ENCODE data around the gene ATP2A3.
"Not testable (repeated sequence)": the region's sequence is repeated elsewhere in the genome, so short reads cannot be mapped to it uniquely, and the experiment has no call there.

Gene ATP2A3

DNA sequence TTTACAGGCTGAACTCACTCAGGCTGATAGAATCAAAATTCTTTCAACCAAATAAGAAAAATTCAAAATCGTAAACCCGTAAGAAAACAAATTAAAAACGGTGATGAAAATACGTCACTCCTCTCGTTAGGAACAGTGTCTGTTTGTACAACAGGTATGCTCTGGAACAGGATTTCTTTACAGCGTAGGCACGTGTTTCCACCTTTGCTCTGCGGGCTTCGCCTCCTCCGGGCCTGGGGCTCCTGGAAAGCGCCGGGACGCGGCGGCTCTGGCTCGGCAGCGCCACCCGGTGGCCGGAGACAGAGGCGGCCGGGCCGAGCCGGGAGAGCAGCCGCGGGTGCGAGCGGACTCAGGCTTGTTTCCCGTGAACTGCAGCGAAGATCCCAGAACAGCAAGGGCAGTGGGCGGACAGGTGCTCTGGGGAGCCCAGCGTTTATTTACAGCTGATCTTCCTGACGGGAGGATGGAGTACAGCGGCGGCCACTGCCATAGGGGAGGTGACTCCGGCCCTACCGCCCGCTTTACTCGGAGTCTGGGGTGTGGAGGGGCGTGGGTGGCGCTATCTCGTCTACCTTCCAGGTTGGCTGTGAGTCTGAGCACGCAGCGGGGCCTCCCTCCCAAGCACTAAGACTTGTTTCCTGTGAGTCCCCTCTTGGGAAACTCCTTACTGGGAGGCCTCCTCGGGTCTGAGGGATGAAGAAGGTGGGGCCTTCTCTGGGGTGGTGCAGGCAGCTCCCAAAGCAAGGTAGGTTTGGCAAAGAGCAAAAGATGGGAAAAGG lies 40.5 kb upstream of the ATP2A3 start:
- Histone ChIP-seq H3K4me1 (ENCODE audit: insufficient read depth, low read length) (peaks cover 13% of the 10 kb centered on the region; the same call in 1 of the 2 replicates), H3K9ac (ENCODE audit: low read depth, low read length) (no peak overlapping the region), H3K27ac (ENCODE audit: low read depth, low read length) (no peak overlapping the region), H3K4me3 (ENCODE audit: low read length) (no peak overlapping the region), H3K27me3 (ENCODE audit: insufficient read depth, low read length) (0 out of 2 replicates have a peak, but pooled peaks cover 2% of the 10 kb centered on the region), H3K36me3 (ENCODE audit: insufficient read depth, low read length) (peaks cover 29% of the 10 kb centered on the region), H3K9me3 (ENCODE audit: insufficient read depth, low read depth, low read length) (no peaks in the 10 kb centered on the region)
- WGBS = 28% methylated on average over 44 of the region's 44 CpGs

DNA sequence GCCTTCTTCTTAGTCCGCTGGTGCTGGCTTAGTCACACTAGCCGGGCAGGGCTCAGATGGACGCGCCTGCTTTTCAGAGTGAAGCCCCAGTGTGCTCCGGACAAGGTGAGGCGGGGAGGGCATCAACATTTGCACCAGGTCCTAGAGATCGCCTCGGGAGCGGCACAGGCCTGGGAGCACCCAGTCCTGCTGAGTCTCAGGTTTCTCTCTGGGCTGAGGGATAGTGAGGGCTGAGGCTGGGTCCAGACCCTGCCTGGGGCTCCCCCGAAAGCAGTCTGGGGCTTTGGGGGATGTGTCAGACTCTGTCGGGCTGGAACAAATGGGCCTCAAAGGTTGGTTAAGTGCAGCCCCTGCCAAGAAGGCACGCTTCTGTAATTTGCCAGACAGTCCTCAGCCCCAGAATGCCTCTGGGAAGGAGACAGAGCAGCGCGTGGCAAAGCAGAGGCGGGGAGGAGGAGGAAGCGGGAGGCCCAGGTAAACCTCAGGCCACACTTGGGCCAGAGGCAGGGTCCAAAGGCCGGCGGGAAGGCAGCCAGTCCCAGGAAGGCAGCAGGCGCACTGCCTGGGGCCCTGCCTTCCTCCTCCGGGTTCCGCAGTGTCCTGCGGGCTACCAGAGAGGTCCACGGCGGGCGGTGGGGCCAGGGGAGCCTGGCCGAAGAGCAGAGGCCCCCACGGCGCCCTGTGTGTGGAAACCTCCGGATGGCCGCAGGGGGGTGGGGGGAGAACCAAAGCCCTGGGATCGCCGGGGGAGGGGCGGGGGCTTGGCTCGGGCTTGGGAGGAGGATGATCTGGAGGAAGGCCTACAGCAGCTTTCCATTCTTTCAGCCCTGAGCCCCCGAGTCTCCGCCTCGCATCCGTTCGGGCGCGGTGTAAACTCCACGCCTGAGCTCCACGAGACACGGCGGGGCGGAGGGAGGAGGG lies 39.5 kb upstream of the ATP2A3 start:
- WGBS = 67% methylated on average over 44 of the region's 46 CpGs
- H3K4me1 ChIP-seq (ENCODE audit: insufficient read depth, low read length) = peaks cover 13% of the 10 kb centered on the region; the same call in 1 of the 2 replicates
- 0 out of 2 replicates have a peak, but pooled peaks cover 2% of the 10 kb centered on the region for H3K27me3 ChIP-seq (ENCODE audit: insufficient read depth, low read length)
- no peak overlapping the region for H3K4me3 ChIP-seq (ENCODE audit: low read length)
- H3K36me3 ChIP-seq (ENCODE audit: insufficient read depth, low read length) = peaks cover 22% of the 10 kb centered on the region
- H3K9ac ChIP-seq (ENCODE audit: low read depth, low read length) = no peak overlapping the region
- H3K27ac ChIP-seq (ENCODE audit: low read depth, low read length) = no peak overlapping the region
- H3K9me3 ChIP-seq (ENCODE audit: insufficient read depth, low read depth, low read length) = no peaks in the 10 kb centered on the region

DNA sequence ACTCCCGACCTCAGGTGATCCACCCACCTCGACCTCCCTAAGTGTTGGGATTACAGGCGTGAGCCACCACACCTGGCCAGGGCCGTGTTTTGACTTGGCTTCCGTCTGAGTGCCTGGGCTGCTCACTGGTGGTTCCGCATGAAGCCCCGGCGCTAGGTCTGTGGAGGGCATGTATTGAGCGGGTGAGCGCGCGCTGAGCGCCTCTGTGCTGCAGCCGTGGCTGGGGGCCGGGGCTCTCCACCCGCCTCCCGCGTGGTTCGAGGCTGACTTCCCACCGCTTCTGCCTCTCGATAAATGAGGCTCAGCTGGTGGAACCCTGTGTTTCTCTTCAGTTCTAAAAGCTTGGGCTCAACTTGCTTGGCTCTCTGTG lies 38.9 kb upstream of the ATP2A3 start:
- Histone ChIP-seq H3K4me1 (ENCODE audit: insufficient read depth, low read length) (peaks cover 13% of the 10 kb centered on the region; the same call in 1 of the 2 replicates), H3K27ac (ENCODE audit: low read depth, low read length) (no peak overlapping the region), H3K9me3 (ENCODE audit: insufficient read depth, low read depth, low read length) (no peaks in the 10 kb centered on the region), H3K4me3 (ENCODE audit: low read length) (no peak overlapping the region), H3K36me3 (ENCODE audit: insufficient read depth, low read length) (peaks cover 15% of the 10 kb centered on the region; the same call in 1 of the 2 replicates), H3K9ac (ENCODE audit: low read depth, low read length) (no peak overlapping the region), H3K27me3 (ENCODE audit: insufficient read depth, low read length) (0 out of 2 replicates have a peak, but pooled peaks cover 2% of the 10 kb centered on the region)
- WGBS = 94% methylated on average over 21 of the region's 21 CpGs

DNA sequence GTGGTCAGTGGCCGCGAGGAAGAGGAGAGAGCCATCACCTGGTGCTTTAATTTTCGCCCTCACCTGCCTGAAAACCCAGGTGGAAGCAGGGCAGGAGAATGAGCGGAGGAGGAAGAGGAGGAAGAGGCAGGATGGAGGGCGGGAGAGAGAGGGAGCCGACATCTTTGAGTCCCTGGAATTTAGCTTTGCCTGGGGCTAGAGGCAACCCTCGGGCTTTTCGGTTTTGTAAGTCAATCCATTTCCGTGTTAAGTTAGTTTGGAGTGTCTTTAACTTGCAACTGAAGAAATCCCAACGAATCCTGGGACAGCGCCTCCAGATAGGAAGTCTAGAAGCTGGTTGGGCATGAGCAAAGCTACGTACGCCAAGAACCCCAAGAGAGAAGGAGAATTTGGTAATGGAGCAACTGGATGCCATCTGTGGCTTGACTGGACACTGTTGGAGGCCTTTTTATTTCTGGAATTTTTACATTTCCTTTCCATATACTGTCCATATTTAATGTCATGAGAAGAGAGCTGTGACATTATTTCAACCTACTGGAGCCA lies 36.9 kb upstream of the ATP2A3 start:
- 72% methylated on average over 13 of the region's 13 CpGs for WGBS
- Histone ChIP-seq H3K27me3 (ENCODE audit: insufficient read depth, low read length) (0 out of 2 replicates have a peak, but pooled peaks cover 2% of the 10 kb centered on the region), H3K9me3 (ENCODE audit: insufficient read depth, low read depth, low read length) (no peaks in the 10 kb centered on the region), H3K4me3 (ENCODE audit: low read length) (no peak overlapping the region), H3K4me1 (ENCODE audit: insufficient read depth, low read length) (peaks cover 13% of the 10 kb centered on the region; the same call in 1 of the 2 replicates), H3K36me3 (ENCODE audit: insufficient read depth, low read length) (peaks cover 4% of the 10 kb centered on the region; the same call in 1 of the 2 replicates), H3K9ac (ENCODE audit: low read depth, low read length) (no peak overlapping the region), H3K27ac (ENCODE audit: low read depth, low read length) (no peak overlapping the region)

DNA sequence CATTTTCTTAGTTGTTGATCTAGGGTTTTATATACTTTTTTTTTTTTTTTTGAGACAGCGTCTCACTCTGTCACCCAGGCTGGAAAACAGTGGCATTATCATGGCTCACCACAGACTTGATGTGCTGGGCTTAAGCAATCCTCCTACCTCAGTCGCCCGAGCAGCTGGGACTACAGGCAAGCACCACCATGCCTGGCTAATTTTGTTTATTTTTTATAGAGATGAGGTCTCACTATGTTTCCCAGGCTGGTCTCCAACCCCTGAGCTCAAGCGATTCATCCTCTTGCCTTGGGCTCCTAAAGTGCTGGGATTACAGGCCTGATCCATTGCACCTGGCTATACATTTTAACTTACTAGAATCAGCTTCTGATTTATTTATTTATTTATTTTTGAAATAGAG lies 34.2 kb upstream of the ATP2A3 start:
- Histone ChIP-seq H3K36me3 (ENCODE audit: insufficient read depth, low read length) (no peaks in the 10 kb centered on the region), H3K9ac (ENCODE audit: low read depth, low read length) (no peak overlapping the region), H3K4me1 (ENCODE audit: insufficient read depth, low read length) (peaks cover 5% of the 10 kb centered on the region; the same call in 1 of the 2 replicates), H3K4me3 (ENCODE audit: low read length) (no peak overlapping the region), H3K27me3 (ENCODE audit: insufficient read depth, low read length) (0 out of 2 replicates have a peak, but pooled peaks cover 2% of the 10 kb centered on the region), H3K9me3 (ENCODE audit: insufficient read depth, low read depth, low read length) (no peaks in the 10 kb centered on the region), H3K27ac (ENCODE audit: low read depth, low read length) (no peak overlapping the region)
- WGBS = 92% methylated on average over 4 of the region's 4 CpGs

DNA sequence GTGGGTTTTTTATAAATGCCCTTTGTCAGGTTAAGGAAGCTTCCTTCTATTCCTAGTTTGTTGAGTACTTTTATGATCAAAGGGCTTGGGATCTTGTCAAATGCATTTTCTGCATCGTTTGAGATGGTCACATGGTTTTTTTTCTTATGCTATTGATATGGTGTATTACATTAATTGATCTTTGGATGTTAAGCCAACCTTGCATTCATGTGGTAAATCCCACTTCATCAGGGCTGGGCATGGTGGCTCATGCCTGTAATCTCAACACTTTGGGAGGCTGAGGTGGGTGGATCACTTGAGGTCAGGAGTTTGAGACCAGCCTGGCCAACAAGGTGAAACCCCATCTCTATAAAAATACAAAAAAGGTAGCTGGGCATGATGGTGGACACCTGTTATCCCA lies 30.8 kb upstream of the ATP2A3 start:
- Histone ChIP-seq H3K27ac (ENCODE audit: low read depth, low read length) (no peak overlapping the region), H3K4me3 (ENCODE audit: low read length) (no peak overlapping the region), H3K27me3 (ENCODE audit: insufficient read depth, low read length) (no peaks in the 10 kb centered on the region), H3K4me1 (ENCODE audit: insufficient read depth, low read length) (no peaks in the 10 kb centered on the region), H3K9ac (ENCODE audit: low read depth, low read length) (no peak overlapping the region), H3K36me3 (ENCODE audit: insufficient read depth, low read length) (no peaks in the 10 kb centered on the region), H3K9me3 (ENCODE audit: insufficient read depth, low read depth, low read length) (no peaks in the 10 kb centered on the region)
- 81% methylated on average over 1 of the region's 1 CpG for WGBS

DNA sequence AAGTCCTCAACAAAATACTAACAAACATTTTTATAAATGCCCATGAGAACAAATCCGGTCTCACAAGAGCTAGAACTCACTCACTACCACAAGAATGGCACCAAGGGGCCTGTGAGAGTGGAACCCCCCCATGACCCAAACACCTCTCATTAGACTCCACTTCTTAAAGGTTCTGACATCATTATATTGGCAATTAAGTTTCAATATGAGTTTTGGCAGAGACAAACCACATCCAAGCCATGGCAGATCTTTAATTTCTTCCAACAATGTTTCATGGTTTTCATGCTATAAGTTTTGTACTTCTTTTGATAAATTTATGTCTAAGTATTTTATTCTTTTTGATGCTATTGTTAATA lies 30.0 kb upstream of the ATP2A3 start:
- no peak overlapping the region for H3K9ac ChIP-seq (ENCODE audit: low read depth, low read length)

DNA sequence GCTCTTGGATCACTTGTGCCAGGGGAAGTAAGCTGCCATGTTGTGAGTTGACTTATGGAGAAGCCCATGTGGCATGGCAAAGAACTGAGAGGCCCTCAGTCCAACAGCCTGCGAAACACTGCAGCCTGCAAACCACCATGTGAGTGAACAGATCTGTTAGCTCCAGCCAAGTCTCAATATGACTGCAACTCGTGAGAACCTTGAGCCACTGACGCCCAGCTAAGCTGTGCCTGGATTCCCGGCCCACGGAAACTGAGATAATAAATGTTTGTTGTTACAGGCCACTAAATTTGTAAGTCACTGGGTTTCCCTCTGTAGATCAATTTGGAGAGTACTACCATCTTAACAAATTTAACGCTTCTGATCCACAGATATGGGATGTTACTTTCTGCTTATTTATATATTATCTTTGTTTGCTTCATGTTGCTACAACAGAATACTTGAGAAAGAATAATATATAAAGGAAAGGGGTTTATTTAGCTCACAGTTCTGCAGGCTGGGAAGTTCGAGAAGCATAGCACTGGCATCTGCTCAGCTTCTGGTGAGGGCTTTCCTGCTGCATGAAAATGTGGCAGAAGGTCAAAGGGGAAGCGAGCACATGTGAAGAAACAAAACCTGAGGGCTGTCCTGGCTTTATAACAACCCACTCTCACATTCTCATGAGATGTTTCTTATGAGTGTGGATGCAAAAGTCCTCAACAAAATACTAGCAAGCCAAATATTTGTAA lies 29.4 kb upstream of the ATP2A3 start:
- H3K27ac ChIP-seq (ENCODE audit: low read depth, low read length) = no peak overlapping the region
- H3K27me3 ChIP-seq (ENCODE audit: insufficient read depth, low read length) = no peaks in the 10 kb centered on the region
- no peak overlapping the region for H3K4me3 ChIP-seq (ENCODE audit: low read length)
- H3K9ac ChIP-seq (ENCODE audit: low read depth, low read length) = no peak overlapping the region
- 90% methylated on average over 6 of the region's 8 CpGs for WGBS
- no peaks in the 10 kb centered on the region for H3K9me3 ChIP-seq (ENCODE audit: insufficient read depth, low read depth, low read length)
- H3K4me1 ChIP-seq (ENCODE audit: insufficient read depth, low read length) = no peaks in the 10 kb centered on the region
- no peaks in the 10 kb centered on the region for H3K36me3 ChIP-seq (ENCODE audit: insufficient read depth, low read length)

More for the DNA sequence above, 30.0 kb upstream of the ATP2A3 start:
- H3K27ac ChIP-seq (ENCODE audit: low read depth, low read length) = no peak overlapping the region
- H3K4me1 ChIP-seq (ENCODE audit: insufficient read depth, low read length) = no peaks in the 10 kb centered on the region
- WGBS = 83% methylated on average over 1 of the region's 1 CpG
- H3K4me3 ChIP-seq (ENCODE audit: low read length) = no peak overlapping the region
- no peaks in the 10 kb centered on the region for H3K36me3 ChIP-seq (ENCODE audit: insufficient read depth, low read length)
- H3K9me3 ChIP-seq (ENCODE audit: insufficient read depth, low read depth, low read length) = no peaks in the 10 kb centered on the region
- H3K27me3 ChIP-seq (ENCODE audit: insufficient read depth, low read length) = no peaks in the 10 kb centered on the region

DNA sequence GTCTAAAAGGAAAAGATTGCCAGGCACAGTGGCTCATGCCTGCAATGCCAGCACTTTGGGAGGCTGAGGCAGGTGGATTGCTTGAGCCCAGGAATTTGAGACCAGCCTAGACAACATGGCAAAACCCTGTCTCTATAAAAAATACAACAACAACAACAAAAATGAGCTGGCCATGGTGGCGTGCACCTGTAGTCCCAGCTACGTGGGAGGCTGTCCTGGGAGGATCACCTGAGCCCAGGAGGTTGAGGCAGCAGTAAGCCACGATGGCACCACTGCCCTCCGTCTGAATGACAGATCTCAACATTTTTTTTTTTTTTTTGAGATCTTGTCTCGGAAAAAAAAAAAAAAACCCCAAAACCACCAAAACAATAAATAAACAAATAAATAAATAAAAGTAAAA lies 28.1 kb upstream of the ATP2A3 start:
- WGBS = 94% methylated on average over 4 of the region's 5 CpGs

DNA sequence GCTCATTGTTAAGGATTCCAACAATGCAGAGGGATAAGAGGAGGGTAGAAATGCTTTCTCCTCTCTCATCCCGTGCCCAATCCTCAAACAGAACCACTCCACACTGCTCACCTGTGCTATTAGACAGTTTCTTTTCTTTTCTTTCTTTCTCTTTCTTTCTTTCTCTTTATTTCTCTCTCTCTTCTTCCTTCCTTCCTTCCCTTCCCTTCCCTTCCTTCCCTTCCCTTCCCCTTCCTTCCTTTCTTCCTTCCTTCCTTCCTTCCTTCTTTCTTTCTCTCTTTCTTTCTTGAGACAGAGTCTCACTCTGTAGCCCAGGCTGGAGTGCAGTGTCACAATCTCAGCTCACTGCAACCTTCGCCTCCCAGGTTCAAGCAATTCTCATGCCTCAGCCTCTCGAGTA lies 27.5 kb upstream of the ATP2A3 start:
- H3K9ac ChIP-seq (ENCODE audit: low read depth, low read length); H3K4me1 ChIP-seq (ENCODE audit: insufficient read depth, low read length); H3K27ac ChIP-seq (ENCODE audit: low read depth, low read length); H3K9me3 ChIP-seq (ENCODE audit: insufficient read depth, low read depth, low read length); H3K36me3 ChIP-seq (ENCODE audit: insufficient read depth, low read length); H3K27me3 ChIP-seq (ENCODE audit: insufficient read depth, low read length); H3K4me3 ChIP-seq (ENCODE audit: low read length): not testable (repeated sequence)
- WGBS = 95% methylated on average over 3 of the region's 3 CpGs

More for the DNA sequence above, 28.1 kb upstream of the ATP2A3 start:
- Histone ChIP-seq H3K9ac (ENCODE audit: low read depth, low read length) (no peak overlapping the region), H3K27me3 (ENCODE audit: insufficient read depth, low read length) (no peaks in the 10 kb centered on the region), H3K4me3 (ENCODE audit: low read length) (no peak overlapping the region), H3K9me3 (ENCODE audit: insufficient read depth, low read depth, low read length) (no peaks in the 10 kb centered on the region), H3K36me3 (ENCODE audit: insufficient read depth, low read length) (no peaks in the 10 kb centered on the region), H3K4me1 (ENCODE audit: insufficient read depth, low read length) (no peaks in the 10 kb centered on the region), H3K27ac (ENCODE audit: low read depth, low read length) (no peak overlapping the region)
